Effector memory CD4-positive, alpha-beta T cell (primary cell): ENCODE measurements around the gene SLC1A7.

Source experiments
- DNase-seq, 3 donors: peaks; one replicate each; pipeline ENCODE4 v3.0.0-alpha.2; 2020
- H3K27ac ChIP-seq: 2 replicates; pipeline ENCODE4 v1.7.0; 2013; ENCODE audit warnings: mild to moderate bottlenecking, low read length, moderate library complexity; ENCODE audit not compliant: insufficient read depth, poor library complexity, severe bottlenecking
- H3K27me3 ChIP-seq: replicated peaks from 2 replicates; pipeline ENCODE4 v1.7.0; 2013; ENCODE audit warnings: mild to moderate bottlenecking, low read length; ENCODE audit not compliant: insufficient read depth, control insufficient read depth, poor library complexity, severe bottlenecking
- H3K36me3 ChIP-seq: 2 replicates; pipeline ENCODE4 v1.7.0; 2013; ENCODE audit warnings: mild to moderate bottlenecking, low read length, moderate library complexity; ENCODE audit not compliant: control insufficient read depth, insufficient read depth
- H3K4me1 ChIP-seq: 2 replicates; pipeline ENCODE4 v1.7.0; 2013; ENCODE audit warnings: low read length, mild to moderate bottlenecking; ENCODE audit not compliant: control insufficient read depth, insufficient read depth, poor library complexity, severe bottlenecking
- H3K4me3 ChIP-seq: 2 replicates; pipeline ENCODE4 v1.7.0; 2013; ENCODE audit warnings: low read length, low read depth, mild to moderate bottlenecking; ENCODE audit not compliant: insufficient read depth, poor library complexity, severe bottlenecking
- H3K9me3 ChIP-seq: 2 replicates; pipeline ENCODE4 v1.7.0; 2013; ENCODE audit warnings: mild to moderate bottlenecking, low read length, moderate library complexity; ENCODE audit not compliant: control insufficient read depth

SLC1A7 gene

GRCh38 chr1:53180951-53181350, 38.5 kb upstream of the SLC1A7 start:
- no peak overlapping the region for H3K27ac ChIP-seq

DNA sequence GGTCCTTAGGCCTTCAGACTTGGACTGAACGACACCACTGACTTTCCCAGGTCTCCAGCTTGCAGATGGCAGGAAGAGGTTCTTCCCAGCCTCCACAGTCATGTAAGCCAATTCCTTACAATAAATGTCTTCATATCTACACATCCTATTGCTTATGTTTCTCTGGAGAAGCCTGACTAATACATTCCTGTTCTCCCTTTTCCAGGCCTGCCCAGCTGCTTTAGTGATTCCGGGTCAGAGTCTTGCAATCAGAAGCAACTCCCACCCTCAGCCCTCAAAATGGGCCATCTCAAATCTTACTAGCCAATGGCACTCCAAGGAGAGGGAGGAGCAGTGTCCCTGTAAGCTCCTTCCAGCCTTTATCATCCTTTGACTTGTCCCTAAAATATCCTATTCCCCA, 37.8 kb upstream of the SLC1A7 start:
- Histone ChIP-seq H3K4me1 (peaks cover 4% of the 10 kb centered on the region), H3K4me3 (no peak overlapping the region), H3K27me3 (no peaks in the 10 kb centered on the region), H3K27ac (no peak overlapping the region), H3K36me3 (no peaks in the 10 kb centered on the region), H3K9me3 (no peaks in the 10 kb centered on the region)
- DNase-seq: no peak

More at GRCh38 chr1:53180951-53181350, 38.5 kb upstream of the SLC1A7 start:
- Histone ChIP-seq H3K27me3 (no peaks in the 10 kb centered on the region), H3K9me3 (no peaks in the 10 kb centered on the region), H3K4me1 (peaks cover 4% of the 10 kb centered on the region), H3K4me3 (no peak overlapping the region), H3K36me3 (no peaks in the 10 kb centered on the region)
- DNase-seq: no peak

DNA sequence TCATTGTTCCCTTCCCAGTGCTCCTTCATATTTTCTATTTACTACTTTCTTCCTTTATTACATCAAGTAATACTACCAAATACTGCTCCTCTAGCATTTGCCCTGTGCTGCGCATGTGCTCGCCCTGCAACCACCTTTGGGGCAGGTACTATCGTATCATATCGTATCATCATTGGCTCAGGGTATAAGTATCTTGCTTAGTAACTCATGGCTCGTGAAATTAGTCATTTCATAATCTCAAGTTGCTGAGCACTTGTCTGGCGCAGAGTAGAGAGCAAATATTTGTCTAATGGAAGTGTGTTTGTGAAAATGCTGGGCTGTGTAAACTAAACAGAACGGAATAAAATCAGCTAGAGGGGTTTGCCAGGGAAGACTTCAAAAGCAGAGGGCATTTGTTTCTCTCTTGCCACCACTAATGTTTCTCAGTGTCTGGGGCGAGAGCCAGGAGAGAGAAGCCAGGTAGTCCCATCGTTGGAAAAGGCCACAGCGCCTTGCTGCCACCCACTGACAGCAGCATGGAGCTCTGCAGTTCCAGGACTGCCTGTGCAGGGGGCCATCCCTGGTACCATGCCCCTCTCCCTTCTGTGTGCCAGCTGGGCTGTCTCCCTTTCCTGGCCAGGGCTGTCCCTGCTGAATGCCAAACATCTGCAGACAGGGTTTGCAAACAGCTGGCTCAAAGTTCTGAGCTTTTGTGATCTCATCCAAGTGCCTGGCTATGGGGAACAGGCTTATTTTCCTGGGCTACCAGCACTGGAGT, 34.2 kb upstream of the SLC1A7 start:
- Histone ChIP-seq H3K27ac (no peak overlapping the region), H3K27me3 (no peaks in the 10 kb centered on the region), H3K9me3 (no peaks in the 10 kb centered on the region), H3K4me3 (no peak overlapping the region), H3K36me3 (no peaks in the 10 kb centered on the region), H3K4me1 (no peaks in the 10 kb centered on the region)
- no peak for DNase-seq

GRCh38 chr1:53174971-53175913, 32.8 kb upstream of the SLC1A7 start:
- H3K27me3 ChIP-seq: no peaks in the 10 kb centered on the region
- no peak overlapping the region for H3K27ac ChIP-seq

GRCh38 chr1:53172426-53173128, 30.1 kb upstream of the SLC1A7 start:
- Histone ChIP-seq H3K27me3 (no peaks in the 10 kb centered on the region), H3K36me3 (no peaks in the 10 kb centered on the region), H3K9me3 (no peaks in the 10 kb centered on the region), H3K4me3 (no peak overlapping the region), H3K27ac (no peak overlapping the region), H3K4me1 (no peaks in the 10 kb centered on the region)
- no peak for DNase-seq

More at GRCh38 chr1:53174971-53175913, 32.8 kb upstream of the SLC1A7 start:
- no peak for DNase-seq
- H3K36me3 ChIP-seq: no peaks in the 10 kb centered on the region
- H3K9me3 ChIP-seq: no peaks in the 10 kb centered on the region
- H3K4me1 ChIP-seq: no peaks in the 10 kb centered on the region
- no peak overlapping the region for H3K4me3 ChIP-seq

DNA sequence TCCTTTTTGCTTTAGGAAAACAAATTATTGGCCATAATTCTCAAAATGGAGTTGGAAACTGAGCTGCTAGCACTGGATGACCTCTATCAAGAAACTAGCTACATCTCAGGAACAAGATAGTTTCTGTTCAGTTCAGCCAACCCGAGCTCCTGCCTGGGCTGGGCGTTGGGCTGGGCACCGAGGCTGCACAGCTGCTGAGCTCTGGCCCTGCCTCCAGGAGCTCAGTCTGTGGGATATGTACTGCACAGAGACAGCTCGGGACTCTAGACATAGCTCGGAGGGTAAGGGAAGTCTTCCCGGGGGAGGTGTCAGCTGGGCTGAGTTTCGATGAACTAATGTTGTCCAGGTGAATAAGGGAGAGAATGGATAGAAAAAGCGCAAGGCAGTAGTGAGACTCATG, 24.5 kb upstream of the SLC1A7 start:
- Histone ChIP-seq H3K9me3 (no peaks in the 10 kb centered on the region), H3K4me1 (no peaks in the 10 kb centered on the region), H3K27me3 (no peaks in the 10 kb centered on the region), H3K27ac (no peak overlapping the region), H3K4me3 (no peak overlapping the region), H3K36me3 (no peaks in the 10 kb centered on the region)
- DNase-seq: no peak

GRCh38 chr1:53166366-53166765, 23.9 kb upstream of the SLC1A7 start:
- no peaks in the 10 kb centered on the region for H3K36me3 ChIP-seq
- H3K27me3 ChIP-seq: no peaks in the 10 kb centered on the region
- DNase-seq: no peak
- no peak overlapping the region for H3K27ac ChIP-seq
- H3K9me3 ChIP-seq: no peaks in the 10 kb centered on the region
- H3K4me1 ChIP-seq: no peaks in the 10 kb centered on the region
- no peak overlapping the region for H3K4me3 ChIP-seq

DNA sequence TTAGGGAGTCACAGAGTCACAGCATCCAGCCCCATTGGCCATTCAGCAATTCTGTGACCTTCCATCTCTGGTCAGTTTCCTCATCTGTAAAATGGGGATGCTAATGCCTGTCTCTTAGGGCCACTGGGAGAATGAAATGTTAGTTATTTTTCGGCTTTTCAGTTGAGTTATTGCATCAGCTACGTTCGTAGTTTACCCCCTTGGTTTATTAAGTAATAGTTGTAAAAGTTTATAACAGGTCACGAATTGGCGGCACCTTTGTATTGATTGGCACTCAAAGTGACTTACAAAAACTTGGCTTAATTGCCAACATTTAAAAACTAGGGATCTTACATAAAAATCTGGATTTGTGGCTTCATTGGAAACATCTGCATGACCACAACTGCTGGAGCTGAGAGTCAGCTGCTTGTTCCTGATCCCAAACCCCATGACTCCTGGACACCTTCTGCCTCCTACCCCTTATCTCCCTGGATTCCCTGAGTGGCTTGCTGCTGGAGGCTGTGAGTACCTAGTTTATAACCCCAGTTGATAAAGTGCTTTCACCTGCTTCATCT, 23.0 kb upstream of the SLC1A7 start:
- Histone ChIP-seq H3K4me3 (no peak overlapping the region), H3K27me3 (no peaks in the 10 kb centered on the region), H3K9me3 (no peaks in the 10 kb centered on the region), H3K4me1 (no peaks in the 10 kb centered on the region), H3K27ac (no peak overlapping the region), H3K36me3 (no peaks in the 10 kb centered on the region)
- DNase-seq: no peak

DNA sequence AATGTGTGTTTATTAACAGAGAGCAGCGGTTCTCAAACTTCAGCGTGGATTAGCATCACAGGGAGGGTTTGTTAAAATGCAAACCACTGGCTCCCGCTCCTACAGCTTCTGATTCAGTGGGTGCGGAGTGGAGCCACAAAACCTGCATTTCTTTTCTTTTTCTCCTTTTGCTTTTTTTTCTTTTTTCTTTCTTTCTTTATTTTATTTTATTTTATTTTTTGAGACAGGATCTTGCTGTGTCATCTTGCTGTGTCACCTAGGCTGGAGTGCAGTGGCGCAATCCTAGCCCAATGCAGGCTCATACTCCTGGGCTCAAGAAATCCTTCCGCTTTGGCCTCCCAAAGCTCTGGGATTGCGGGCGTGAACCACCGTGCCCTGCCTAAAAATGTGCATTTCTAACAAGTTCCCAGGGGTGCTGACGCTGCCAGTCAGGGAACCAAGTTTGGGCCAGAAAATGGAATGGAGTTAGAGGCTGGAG, 20.9 kb upstream of the SLC1A7 start:
- Histone ChIP-seq H3K4me3 (no peak overlapping the region), H3K4me1 (no peaks in the 10 kb centered on the region), H3K27me3 (no peaks in the 10 kb centered on the region), H3K9me3 (no peaks in the 10 kb centered on the region), H3K27ac (no peak overlapping the region), H3K36me3 (no peaks in the 10 kb centered on the region)
- DNase-seq: no peak
